ENCODE measurements around the gene TNIK.

DNA sequence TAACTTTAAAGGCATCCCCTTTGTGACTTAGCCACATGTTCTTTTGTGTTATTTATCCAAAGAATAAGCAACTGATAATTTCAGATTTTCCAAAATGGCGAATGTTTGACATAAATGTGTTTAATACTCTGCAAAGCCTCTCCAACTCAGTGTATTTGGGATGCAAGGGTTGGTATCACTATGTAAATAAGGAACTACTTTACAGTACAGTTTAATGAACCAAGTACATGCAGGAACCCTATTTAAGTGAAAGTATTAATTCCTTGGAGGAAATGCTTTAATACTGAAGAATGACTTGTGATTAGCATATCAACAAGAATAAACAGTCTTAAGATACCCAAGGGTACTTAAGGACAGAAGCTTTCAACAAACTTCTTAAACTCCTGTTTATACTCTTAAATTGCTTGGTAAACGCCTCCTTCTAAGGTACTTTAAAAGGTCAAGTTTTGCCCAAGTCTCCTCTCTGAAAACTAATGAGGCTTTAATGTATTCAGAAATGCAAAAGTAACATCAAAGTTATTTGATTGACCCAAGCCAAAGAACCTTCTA lies 107.7 kb downstream of the TNIK start:
- no peak for TF ChIP-seq TAF1 (IDR thresholded peaks at IDR 0.05; ENCODE audit: borderline replicate concordance, insufficient read depth, low read length)
- TF ChIP-seq, protein P1, sequence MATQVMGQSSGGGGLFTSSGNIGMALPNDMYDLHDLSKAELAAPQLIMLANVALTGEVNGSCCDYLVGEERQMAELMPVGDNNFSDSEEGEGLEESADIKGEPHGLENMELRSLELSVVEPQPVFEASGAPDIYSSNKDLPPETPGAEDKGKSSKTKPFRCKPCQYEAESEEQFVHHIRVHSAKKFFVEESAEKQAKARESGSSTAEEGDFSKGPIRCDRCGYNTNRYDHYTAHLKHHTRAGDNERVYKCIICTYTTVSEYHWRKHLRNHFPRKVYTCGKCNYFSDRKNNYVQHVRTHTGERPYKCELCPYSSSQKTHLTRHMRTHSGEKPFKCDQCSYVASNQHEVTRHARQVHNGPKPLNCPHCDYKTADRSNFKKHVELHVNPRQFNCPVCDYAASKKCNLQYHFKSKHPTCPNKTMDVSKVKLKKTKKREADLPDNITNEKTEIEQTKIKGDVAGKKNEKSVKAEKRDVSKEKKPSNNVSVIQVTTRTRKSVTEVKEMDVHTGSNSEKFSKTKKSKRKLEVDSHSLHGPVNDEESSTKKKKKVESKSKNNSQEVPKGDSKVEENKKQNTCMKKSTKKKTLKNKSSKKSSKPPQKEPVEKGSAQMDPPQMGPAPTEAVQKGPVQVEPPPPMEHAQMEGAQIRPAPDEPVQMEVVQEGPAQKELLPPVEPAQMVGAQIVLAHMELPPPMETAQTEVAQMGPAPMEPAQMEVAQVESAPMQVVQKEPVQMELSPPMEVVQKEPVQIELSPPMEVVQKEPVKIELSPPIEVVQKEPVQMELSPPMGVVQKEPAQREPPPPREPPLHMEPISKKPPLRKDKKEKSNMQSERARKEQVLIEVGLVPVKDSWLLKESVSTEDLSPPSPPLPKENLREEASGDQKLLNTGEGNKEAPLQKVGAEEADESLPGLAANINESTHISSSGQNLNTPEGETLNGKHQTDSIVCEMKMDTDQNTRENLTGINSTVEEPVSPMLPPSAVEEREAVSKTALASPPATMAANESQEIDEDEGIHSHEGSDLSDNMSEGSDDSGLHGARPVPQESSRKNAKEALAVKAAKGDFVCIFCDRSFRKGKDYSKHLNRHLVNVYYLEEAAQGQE (IDR thresholded peaks at IDR 0.05; ENCODE audit: insufficient read depth in 1 of 2, low read depth in 2 of 2, low read length in 2 of 2), result no peak
- TF ChIP-seq SIN3A (IDR thresholded peaks at IDR 0.05; ENCODE audit: borderline replicate concordance, insufficient read depth, low read length), result no peak
- no peak for TF ChIP-seq POLR2AphosphoS5 (IDR thresholded peaks at IDR 0.05; ENCODE audit: low read depth, low read length)
- TF ChIP-seq FOXP2 (optimal IDR thresholded peaks at IDR 0.05; ENCODE audit: borderline replicate concordance, extremely low read depth, extremely low read length, insufficient read depth), result no peak

All from PFSK-1 (cell line).